Kidney epithelial cell (primary cell): ENCODE data around the gene ASXL1. TPM values are rescaled to one million over a fixed set of nuclear protein-coding genes. Genes with fewer than 3 reads are reported as not detected.
"Not testable (repeated sequence)": the region's sequence is repeated elsewhere in the genome, so short reads cannot be mapped to it uniquely, and the experiment has no call there.

Experiments
- DNase-seq: peaks from one replicate; pipeline ENCODE4 v3.0.0-alpha.2; 2010; ENCODE audit warnings: low read depth
- H3K27me3 ChIP-seq: 2 replicates; pipeline ENCODE4 v1.6.0; 2011; ENCODE audit warnings: low read length; ENCODE audit not compliant: control insufficient read depth, insufficient read depth
- H3K36me3 ChIP-seq: 2 replicates; pipeline ENCODE4 v1.5.1; 2011; ENCODE audit warnings: low read length; ENCODE audit not compliant: control insufficient read depth, insufficient read depth
- H3K4me3 ChIP-seq: 2 replicates; pipeline ENCODE4 v1.5.1; 2011; ENCODE audit warnings: low read depth, mild to moderate bottlenecking, control low read depth, low read length
- total RNA-seq: library from RNA; depleted of rRNA; stranded (reverse); fragments of >200 nt; gene quantifications from 2 replicates; pipeline ENCODE4 v1.2.3, GENCODE V29; 2015
- TF ChIP-seq, protein P1 (sequence below): IDR thresholded peaks from 2 replicates; pipeline ENCODE4 v1.5.1; 2011; ENCODE audit warnings: mild to moderate bottlenecking, moderate library complexity, low read length, control low read depth, inconsistent platforms; ENCODE audit not compliant: insufficient read depth, poor library complexity, severe bottlenecking

Gene ASXL1
- total RNA-seq, 1 donor from 2014 or later, result 31.6 TPM

DNA sequence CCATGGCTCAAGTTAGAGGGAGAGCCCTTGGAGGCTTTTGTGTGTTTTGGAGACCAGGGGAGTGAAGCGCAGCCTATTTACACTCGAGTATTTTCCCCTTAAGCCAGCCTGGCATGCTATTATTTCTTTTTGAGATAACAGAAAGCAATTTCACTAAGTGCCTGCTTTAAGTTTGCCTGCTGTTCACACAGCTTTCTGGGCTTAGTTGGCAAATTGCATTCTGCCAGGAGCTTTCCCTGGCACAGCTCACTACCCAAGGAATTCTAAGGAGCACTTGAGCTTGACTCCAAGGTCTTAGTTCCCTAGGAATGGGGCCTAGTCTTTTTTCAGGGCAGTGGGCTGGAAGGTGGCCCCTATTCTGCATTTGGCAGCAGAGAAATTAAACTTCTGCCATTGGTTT, 19.0 kb upstream of the ASXL1 start:
- H3K4me3 ChIP-seq, result no peak overlapping the region
- no peak for DNase-seq
- TF ChIP-seq, protein P1, sequence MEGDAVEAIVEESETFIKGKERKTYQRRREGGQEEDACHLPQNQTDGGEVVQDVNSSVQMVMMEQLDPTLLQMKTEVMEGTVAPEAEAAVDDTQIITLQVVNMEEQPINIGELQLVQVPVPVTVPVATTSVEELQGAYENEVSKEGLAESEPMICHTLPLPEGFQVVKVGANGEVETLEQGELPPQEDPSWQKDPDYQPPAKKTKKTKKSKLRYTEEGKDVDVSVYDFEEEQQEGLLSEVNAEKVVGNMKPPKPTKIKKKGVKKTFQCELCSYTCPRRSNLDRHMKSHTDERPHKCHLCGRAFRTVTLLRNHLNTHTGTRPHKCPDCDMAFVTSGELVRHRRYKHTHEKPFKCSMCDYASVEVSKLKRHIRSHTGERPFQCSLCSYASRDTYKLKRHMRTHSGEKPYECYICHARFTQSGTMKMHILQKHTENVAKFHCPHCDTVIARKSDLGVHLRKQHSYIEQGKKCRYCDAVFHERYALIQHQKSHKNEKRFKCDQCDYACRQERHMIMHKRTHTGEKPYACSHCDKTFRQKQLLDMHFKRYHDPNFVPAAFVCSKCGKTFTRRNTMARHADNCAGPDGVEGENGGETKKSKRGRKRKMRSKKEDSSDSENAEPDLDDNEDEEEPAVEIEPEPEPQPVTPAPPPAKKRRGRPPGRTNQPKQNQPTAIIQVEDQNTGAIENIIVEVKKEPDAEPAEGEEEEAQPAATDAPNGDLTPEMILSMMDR, result no peak
- H3K36me3 ChIP-seq, result no peaks in the 10 kb centered on the region
- H3K27me3 ChIP-seq, result no peaks in the 10 kb centered on the region

GRCh38 chr20:32341053-32341452, 17.1 kb upstream of the ASXL1 start:
- not testable (repeated sequence) for DNase-seq, H3K36me3 ChIP-seq, H3K4me3 ChIP-seq, H3K27me3 ChIP-seq

DNA sequence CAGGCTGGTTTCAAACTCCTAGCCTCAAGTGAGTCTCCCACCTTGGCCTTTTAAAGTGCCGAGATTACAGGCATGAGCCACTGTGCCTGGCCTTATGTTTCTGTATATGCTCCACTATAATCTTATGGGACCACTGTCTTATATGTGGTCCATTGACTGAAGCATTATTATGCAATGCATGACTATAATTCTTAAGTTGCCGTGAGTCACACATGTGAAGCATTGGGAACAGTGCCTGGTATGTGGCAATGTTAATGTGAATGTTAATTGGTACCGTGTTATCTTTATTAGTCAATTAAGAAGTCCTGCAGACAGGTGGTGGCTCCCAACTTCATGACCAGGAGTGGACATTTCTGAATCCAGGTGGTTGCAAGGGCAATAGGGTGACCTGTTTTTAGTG, 14.7 kb upstream of the ASXL1 start:
- H3K27me3 ChIP-seq, result no peaks in the 10 kb centered on the region
- DNase-seq, result no peak
- TF ChIP-seq, protein P1, result no peak
- no peaks in the 10 kb centered on the region for H3K36me3 ChIP-seq
- no peak overlapping the region for H3K4me3 ChIP-seq

GRCh38 chr20:32344835-32345506, 13.2 kb upstream of the ASXL1 start:
- no peak overlapping the region for H3K4me3 ChIP-seq
- TF ChIP-seq, protein P1, result no peak
- no peak for DNase-seq
- H3K36me3 ChIP-seq, result no peaks in the 10 kb centered on the region
- no peaks in the 10 kb centered on the region for H3K27me3 ChIP-seq

GRCh38 chr20:32348207-32348606, 9.9 kb upstream of the ASXL1 start:
- TF ChIP-seq, protein P1, result no peak

DNA sequence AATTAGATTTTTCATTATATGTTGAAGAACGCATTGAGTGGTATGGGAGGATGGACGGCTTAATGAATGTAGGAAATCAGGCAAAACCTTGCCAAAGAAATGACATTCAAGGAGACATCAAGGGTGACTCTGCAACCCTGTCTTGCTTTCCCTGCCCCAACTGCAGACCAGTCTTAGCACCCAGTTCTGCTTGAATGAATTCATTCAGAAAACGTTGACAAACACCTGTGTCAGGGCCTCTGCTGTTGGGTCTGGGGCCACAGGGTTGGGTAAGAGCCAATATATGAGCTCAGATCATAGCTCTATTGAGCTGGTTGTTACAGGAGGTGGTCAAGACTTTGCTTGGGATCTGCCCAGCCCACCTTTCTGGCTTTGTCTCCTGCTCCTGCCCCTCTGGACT, 7.7 kb upstream of the ASXL1 start:
- TF ChIP-seq, protein P1, result no peak
- no peaks in the 10 kb centered on the region for H3K27me3 ChIP-seq
- H3K4me3 ChIP-seq, result no peak overlapping the region
- DNase-seq, result no peak
- H3K36me3 ChIP-seq, result no peaks in the 10 kb centered on the region

More at GRCh38 chr20:32348207-32348606, 9.9 kb upstream of the ASXL1 start:
- Histone ChIP-seq H3K27me3 (no peaks in the 10 kb centered on the region), H3K4me3 (no peak overlapping the region), H3K36me3 (no peaks in the 10 kb centered on the region)
- DNase-seq, result no peak
